Hepatic stellate cell (primary cell): ENCODE data around the gene KANK2.
"Not testable (repeated sequence)": the region's sequence is repeated elsewhere in the genome, so short reads cannot be mapped to it uniquely, and the experiment has no call there.

ENCODE experiments used
- DNase-seq: peaks from one replicate; pipeline ENCODE4 v3.0.0; 2011; ENCODE audit warnings: low spot score

KANK2 gene

DNA sequence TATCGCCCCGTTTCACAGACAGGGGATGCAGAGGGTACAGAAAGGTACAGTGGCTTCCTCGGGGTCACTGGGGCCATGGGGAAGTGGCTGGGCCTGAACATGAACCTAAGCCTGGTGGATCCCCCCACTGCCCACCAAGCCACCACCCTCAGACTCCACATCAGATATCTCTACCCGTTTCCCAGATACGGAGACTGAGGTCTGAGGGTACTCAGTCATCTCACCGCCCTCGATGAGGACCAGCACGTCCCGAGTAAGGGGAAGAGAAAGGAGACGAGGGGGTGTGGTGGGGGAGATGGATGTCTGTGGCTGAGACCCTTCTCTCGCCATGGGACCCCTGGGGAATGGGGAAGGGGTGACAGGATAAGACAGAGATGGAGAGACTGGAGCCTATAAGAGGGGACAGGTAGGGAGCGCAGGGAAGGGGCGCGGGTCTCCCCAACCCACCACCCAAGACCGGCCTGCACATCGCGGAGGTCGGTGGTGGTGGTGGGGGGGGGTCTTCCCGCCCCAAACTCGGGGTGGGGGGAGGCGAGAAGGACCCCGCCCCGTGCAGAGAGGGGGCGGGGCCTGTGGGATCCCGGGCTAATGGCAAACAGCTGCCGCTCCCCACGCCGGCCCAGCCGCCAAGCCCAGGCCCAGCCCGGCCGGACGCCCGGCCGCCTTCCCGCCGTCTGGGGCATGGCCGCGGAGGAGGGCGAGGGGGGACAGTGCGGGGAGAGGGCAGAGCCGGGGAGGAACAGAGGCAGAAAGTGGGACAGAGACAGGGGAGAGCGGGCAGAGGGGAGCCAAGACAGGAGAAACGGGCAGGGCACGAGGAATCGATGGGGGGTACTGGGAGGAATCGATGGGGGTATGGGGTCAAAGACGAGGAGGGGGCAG, 698 bp downstream of the KANK2 start:
- DNase-seq: peak; percentile 80

DNA sequence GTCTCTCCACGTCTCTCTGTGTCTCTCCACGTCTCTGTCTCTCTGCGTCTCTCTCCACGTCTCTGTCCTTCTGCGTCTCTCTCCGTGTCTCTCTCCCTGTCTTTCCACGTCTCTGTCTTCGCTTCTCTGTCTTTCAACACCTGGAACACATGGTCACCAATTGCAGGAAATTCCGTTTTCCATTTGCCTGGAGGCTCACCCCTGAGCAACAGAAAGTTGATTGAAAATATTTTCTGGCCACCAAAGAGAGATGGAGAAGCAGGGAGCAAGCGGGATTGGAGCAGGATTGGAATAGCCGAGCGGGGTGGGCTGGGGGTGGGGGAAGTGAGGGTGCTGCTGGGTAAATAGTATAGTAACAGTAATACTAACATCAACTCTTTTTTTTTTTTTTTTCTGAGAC, 1.7 kb downstream of the KANK2 start:
- DNase-seq: no peak

DNA sequence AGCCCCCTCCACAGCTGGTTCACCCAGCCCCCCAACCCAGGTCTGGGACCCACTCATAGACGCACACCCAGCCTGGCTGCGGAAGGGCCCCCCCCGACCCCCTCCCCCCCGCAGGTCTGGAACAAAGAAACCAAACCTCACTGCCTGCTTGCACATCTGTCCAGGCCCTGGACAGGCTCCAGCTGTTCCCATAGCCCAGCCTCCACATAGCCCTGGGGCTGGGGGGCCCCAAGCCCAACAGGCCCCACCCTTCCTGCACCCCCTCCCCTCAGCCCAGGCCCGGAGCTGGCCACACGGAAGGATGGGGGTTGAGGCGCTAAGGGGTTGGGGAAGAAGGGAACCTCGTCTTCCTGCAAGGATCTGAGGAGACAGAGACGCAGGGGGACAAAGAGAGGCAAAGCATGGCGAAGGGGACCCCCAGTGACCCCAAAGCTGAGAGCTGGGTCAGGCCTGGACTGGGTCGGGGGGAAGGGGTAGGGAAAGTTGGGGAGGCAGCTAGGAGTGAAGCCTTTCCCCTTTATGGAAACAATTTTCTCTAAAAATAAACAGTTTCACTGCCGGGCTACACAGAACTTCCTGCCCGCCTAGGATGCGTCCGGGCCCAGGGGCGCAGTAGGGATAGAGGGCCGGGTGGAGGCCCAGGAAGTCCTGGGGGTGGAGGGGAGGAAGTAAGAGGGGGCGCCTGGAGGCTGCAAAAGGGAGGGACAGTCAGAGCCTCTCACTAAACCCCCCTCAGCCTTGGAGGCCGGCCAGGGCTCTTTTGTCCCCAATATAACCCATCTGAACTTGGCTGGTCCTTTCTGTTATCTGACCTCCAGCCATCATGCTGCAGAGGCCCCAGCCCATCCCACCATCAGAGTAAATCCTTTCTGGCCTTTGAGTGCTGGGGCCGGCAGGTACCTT, 2.4 kb downstream of the KANK2 start:
- DNase-seq: peak; percentile 59

- no peak for DNase-seq
Observed at GRCh38 chr19:11194173-11194572, 3.2 kb downstream of the KANK2 start.

- no peak for DNase-seq
Observed at GRCh38 chr19:11192957-11193939, 4.1 kb downstream of the KANK2 start.

- DNase-seq: no peak
Observed at GRCh38 chr19:11191934-11192333, 5.4 kb downstream of the KANK2 start.

- peak; percentile 98 for DNase-seq
Observed at GRCh38 chr19:11191273-11191755, 6.0 kb downstream of the KANK2 start.

DNA sequence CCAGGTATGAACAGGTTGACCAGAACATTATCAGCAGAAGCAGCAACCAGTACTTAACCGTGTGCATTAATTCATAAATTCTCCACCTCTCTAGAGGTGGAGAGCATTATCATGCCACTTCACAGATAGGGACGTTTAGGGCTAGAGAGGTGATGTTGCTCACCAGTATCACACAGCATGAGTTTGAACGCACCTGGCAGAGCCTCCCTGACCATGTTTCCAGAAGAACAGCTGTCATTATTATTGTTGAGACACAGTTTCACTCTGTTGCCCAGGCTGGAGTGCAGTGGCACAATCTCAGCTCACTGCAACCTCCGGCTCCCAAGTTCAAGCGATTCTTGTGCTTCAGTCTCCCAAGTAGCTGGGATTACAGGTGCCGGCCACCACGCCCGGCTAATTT, 6.8 kb downstream of the KANK2 start:
- no peak for DNase-seq

DNA sequence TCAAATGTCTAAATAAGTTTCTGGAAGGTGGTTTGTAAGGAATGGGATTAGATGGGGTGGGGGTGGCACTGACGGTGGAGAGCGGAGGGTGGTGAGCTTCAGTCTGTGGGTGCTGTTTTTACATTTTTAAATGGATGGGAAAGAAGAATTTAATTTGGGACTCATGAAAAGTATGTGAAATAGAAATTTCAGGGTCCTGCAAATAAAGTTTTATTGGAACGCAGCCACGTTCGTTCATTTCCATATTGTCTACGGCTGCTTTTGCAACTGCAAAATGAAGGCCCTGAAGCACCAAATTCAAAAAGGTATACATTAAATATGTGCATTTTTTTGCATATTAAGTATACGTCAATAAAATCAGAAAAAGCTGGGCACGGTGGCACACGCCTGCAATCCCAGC, 9.9 kb downstream of the KANK2 start:
- DNase-seq: no peak

GRCh38 chr19:11182994-11183393, 14.4 kb downstream of the KANK2 start:
- DNase-seq: no peak

DNA sequence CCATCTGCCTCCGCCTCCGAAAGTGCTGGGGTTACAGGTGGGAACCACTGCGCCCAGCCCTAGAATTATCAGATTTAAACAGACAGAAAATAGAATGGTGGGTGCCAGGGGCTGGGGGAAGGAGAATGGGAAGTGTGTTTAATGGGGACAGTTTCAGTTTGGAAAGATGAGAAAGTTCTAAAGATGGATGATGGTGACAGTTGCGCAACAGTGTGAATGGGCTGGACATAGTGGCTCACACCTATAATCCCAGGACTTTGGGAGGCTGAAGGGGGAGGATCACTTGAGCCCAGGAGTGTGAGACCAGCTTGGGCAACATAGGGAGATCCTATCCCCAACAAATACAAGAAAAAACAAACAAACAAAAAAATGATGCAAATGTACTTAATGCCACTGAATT, 15.9 kb downstream of the KANK2 start:
- no peak for DNase-seq

DNA sequence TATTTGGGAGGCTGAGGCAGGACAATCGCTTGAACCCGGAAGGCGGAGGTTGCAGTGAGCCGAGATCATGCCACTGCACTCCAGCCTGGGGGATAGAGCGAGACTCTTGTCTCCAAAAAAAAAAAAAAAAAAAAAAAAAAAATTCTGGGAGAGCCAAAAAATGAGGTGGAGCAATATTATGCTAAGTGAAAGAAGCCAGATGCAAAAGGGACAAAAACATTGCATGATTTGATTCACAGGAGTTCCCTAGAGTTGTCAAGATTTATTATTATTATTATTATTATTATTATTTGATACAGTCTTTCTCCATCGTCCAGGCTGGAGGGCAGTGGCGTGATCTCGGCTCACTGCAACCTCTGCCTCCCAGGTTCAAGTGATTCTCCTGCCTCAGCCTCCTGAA, 16.4 kb downstream of the KANK2 start:
- not testable (repeated sequence) for DNase-seq

GRCh38 chr19:11180346-11180745, 17.0 kb downstream of the KANK2 start:
- DNase-seq: no peak

GRCh38 chr19:11179716-11180297, 17.5 kb downstream of the KANK2 start:
- DNase-seq: no peak

DNA sequence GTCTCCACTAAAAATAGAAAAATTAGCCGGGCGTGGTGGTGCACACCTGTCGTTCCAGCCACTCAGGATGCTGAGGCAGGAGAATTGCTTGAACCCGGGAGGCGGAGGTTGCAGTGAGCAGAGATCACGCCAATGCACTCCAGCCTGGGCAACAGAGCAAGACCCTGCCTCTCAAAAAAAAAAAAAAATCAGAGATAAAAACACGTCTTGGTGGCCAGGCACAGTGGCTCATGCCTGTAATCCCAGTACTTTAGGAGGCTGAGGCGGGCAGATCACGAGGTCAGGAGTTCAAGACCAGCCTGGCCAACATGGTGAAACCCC, 18.2 kb downstream of the KANK2 start:
- not testable (repeated sequence) for DNase-seq

DNA sequence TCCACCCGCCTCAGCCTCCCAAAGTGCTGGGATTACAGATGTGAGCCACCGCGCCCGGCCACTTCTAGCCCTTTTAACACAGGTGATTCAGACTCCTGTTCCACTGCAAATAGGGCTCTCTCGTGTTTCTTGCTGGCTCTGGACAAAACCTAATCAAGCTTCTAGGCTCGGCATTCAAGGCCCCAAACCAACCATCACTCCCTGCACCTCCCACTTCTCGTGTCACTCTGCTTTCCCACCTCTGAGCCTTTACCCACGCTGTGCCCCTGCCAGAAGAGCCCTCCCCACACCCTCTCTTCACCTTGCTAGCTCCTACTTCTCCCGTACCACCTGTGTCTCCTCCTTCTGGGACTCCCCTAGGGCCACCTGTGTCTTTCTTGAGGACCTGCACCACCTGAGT, 19.8 kb downstream of the KANK2 start:
- DNase-seq: no peak

- DNase-seq: no peak
Observed at GRCh38 chr19:11176466-11177193, 20.7 kb downstream of the KANK2 start.

GRCh38 chr19:11175920-11176319, 21.4 kb downstream of the KANK2 start:
- DNase-seq: no peak

DNA sequence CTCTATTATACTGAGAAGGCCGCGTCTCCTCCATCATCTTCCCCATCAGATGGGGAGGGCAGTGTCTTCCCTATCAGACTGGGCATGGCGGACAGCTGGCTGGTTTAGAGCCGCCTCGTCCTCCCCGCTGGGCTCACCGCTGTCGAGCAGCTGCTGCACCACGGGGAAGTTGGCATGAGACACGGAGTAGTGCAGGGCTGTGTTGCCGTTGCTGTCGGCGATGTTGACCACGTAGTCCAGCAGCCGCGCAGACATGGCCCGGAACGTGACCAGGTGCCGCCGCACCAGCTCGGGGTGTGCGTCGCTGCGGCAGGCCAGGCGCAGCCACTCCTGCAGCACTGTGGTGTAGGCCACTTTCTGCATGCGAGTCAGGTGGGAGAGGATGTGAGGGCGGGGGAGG, 23.0 kb downstream of the KANK2 start:
- DNase-seq: no peak

DNA sequence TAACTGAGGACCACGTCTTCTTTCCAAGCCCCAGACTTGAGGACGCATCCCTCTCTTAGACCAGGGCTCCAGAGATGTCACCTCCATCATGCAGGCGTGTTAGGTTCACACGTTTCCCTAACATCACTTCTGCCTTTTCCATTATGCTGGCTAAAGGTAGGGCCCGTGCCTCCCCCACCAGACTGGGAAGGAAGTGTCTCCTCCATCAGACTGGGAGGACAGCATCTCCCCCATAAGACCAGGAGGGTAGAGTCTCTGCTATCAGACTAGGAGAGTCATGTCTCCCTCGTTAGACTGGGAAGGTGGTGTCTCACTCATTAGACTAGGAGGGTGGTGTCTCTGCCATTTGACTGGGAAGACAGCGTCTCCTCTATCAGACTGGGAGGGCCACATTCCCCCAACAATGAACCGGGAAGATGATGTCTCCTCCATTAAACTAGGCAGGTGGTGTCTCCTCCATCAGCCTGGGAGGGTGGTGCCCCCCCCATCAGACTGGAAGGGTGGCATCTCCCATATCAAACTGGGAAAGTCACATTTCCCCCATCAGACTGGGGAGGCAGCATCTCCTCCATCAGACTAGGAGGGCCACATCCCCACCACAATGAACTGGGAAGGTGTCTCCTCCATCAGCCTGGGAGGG, 23.7 kb downstream of the KANK2 start:
- DNase-seq: no peak
